A673 (cell line): ENCODE results near the gene EMCN. TPM values are rescaled to one million over a fixed set of nuclear protein-coding genes. Genes with fewer than 3 reads are reported as not detected.

Source experiments
- BruUV-seq: library from RNA; stranded (reverse); fragments of 400-500 nt; replicated peaks from 2 replicates; lab custom pipeline; 2021; lab: Mats Ljungman, UMichigan
- CTCF ChIA-PET: fragments of 300-600 bp; sonication (Branson Sonifier 250); formaldehyde crosslinking; loops from one replicate; lab custom pipeline; 2022; ENCODE audit warnings: antibody characterized with exemption; lab: Charles Lee
- POLR2A ChIA-PET: fragments of 300-600 bp; sonication (Branson Sonifier 250); formaldehyde crosslinking; loops from one replicate; lab custom pipeline; 2022; ENCODE audit warnings: antibody characterized with exemption; ENCODE audit not compliant: low non-redundant PET; lab: Charles Lee
- DNase-seq: peaks from one replicate; pipeline ENCODE4 v3.0.0-alpha.2; 2015; ENCODE audit warnings: low spot score
- H3K27ac ChIP-seq: fragments of 200-600 bp; sonication (generic); 2 replicates; pipeline ENCODE4 v1.5.1; 2016; ENCODE audit warnings: mixed run types, low read depth, mild to moderate bottlenecking, mixed read lengths, antibody characterized with exemption, low read length; ENCODE audit not compliant: poor library complexity, severe bottlenecking
- H3K27me3 ChIP-seq: fragments of 200-600 bp; sonication (generic); replicated peaks from 2 replicates; pipeline ENCODE4 v1.6.1; 2017; ENCODE audit warnings: mixed run types, low read depth, mild to moderate bottlenecking, mixed read lengths, antibody characterized with exemption, low read length; ENCODE audit not compliant: insufficient read depth, poor library complexity
- H3K36me3 ChIP-seq: fragments of 200-600 bp; sonication (generic); 2 replicates; pipeline ENCODE4 v1.6.1; 2016; ENCODE audit warnings: mixed run types, mild to moderate bottlenecking, mixed read lengths, antibody characterized with exemption, low read length; ENCODE audit not compliant: insufficient read depth, poor library complexity, severe bottlenecking
- H3K4me1 ChIP-seq: fragments of 200-600 bp; sonication (generic); 2 replicates; pipeline ENCODE4 v1.6.1; 2017; ENCODE audit warnings: mixed run types, mild to moderate bottlenecking, mixed read lengths, antibody characterized with exemption, low read length; ENCODE audit not compliant: insufficient read depth, poor library complexity, severe bottlenecking
- H3K4me3 ChIP-seq: fragments of 200-600 bp; sonication (generic); 2 replicates; pipeline ENCODE4 v1.5.1; 2016; ENCODE audit warnings: low read depth, mixed run types, mild to moderate bottlenecking, mixed read lengths, low read length; ENCODE audit not compliant: poor library complexity, severe bottlenecking
- H3K9me3 ChIP-seq: fragments of 200-600 bp; sonication (generic); 2 replicates; pipeline ENCODE4 v1.6.1; 2016; ENCODE audit warnings: mixed run types, low read depth, mild to moderate bottlenecking, mixed read lengths, antibody characterized with exemption, low read length; ENCODE audit not compliant: poor library complexity, severe bottlenecking
- CTCF ChIP-seq: fragments of 300-800, 200-600 bp; sonication (generic); conservative IDR thresholded peaks from 2 replicates; pipeline ENCODE4 v1.5.1; 2017; ENCODE audit warnings: low read depth, mild to moderate bottlenecking, antibody characterized with exemption, low read length, moderate library complexity, mixed read lengths
- EZH2 ChIP-seq: fragments of 200-600 bp; sonication (generic); IDR thresholded peaks from 2 replicates; pipeline ENCODE4 v1.6.1; 2017; ENCODE audit warnings: borderline replicate concordance, low read depth, mild to moderate bottlenecking, mixed read lengths, antibody characterized with exemption, low read length; ENCODE audit not compliant: poor library complexity, severe bottlenecking
- intact Hi-C: fragments of 100-400 bp; cut with micrococcal nuclease; formaldehyde crosslinking; loops from one replicate; pipeline ENCODE4 v1.10.0; 2022; ENCODE audit not compliant: unreplicated experiment
- total RNA-seq: library from RNA; stranded (reverse); gene quantifications from 2 replicates; pipeline ENCODE4 v1.2.3, GENCODE V29; 2021

Gene EMCN
- total RNA-seq, 1 experiment from 2014 or later, result 7.8 TPM

GRCh38 chr4:100555611-100556337, 38.0 kb upstream of the EMCN start:
- Histone ChIP-seq H3K36me3 (no peaks in the 10 kb centered on the region), H3K27ac (no peak overlapping the region), H3K27me3 (no peaks in the 10 kb centered on the region), H3K9me3 (peaks cover 3% of the 10 kb centered on the region), H3K4me3 (no peak overlapping the region), H3K4me1 (no peaks in the 10 kb centered on the region)
- TF ChIP-seq CTCF, result no peak
- intact Hi-C loops, result no loop called here
- POLR2A ChIA-PET, result no interaction called here
- DNase-seq, result no peak
- CTCF ChIA-PET, result no interaction called here
- no TSS peak for BruUV-seq

- Histone ChIP-seq H3K4me3 (no peak overlapping the region), H3K27me3 (no peaks in the 10 kb centered on the region), H3K9me3 (no peaks in the 10 kb centered on the region), H3K4me1 (no peaks in the 10 kb centered on the region), H3K27ac (no peak overlapping the region), H3K36me3 (no peaks in the 10 kb centered on the region)
- CTCF ChIA-PET, result no interaction called here
- TF ChIP-seq CTCF (no peak), EZH2 (no peak)
- DNase-seq, result no peak
- intact Hi-C loops, result no loop called here
- POLR2A ChIA-PET, result no interaction called here
- BruUV-seq, result no TSS peak
Observed at GRCh38 chr4:100548200-100548560, 30.4 kb upstream of the EMCN start.

- TF ChIP-seq EZH2 (no peak), CTCF (no peak)
- no peaks in the 10 kb centered on the region for H3K36me3 ChIP-seq
- H3K4me3 ChIP-seq, result no peak overlapping the region
- BruUV-seq, result no TSS peak
- ChIA-PET CTCF (no interaction called here), POLR2A (no interaction called here)
- H3K4me1 ChIP-seq, result no peaks in the 10 kb centered on the region
- H3K27ac ChIP-seq, result no peak overlapping the region
- no peaks in the 10 kb centered on the region for H3K9me3 ChIP-seq
- DNase-seq, result no peak
- H3K27me3 ChIP-seq, result no peaks in the 10 kb centered on the region
- intact Hi-C loops, result no loop called here
Observed at GRCh38 chr4:100547541-100548199, 29.8 kb upstream of the EMCN start.
